Colonic mucosa (tissue), 4 donors: ENCODE measurements around the gene NOPCHAP1. TPM values are rescaled to one million over a fixed set of nuclear protein-coding genes. Genes with fewer than 3 reads are reported as not detected.
"Not testable (repeated sequence)": the region's sequence is repeated elsewhere in the genome, so short reads cannot be mapped to it uniquely, and the experiment has no call there.

Source experiments
- DNase-seq: peaks from one replicate; pipeline ENCODE4 v3.0.0-alpha.2; 2020
- H3K27ac ChIP-seq: fragments of 200-600 bp; one replicate; pipeline ENCODE4 v1.8.0; 2021
- H3K27me3 ChIP-seq: fragments of 200-600 bp; one replicate; pipeline ENCODE4 v1.8.0; 2021
- H3K36me3 ChIP-seq: fragments of 200-600 bp; one replicate; pipeline ENCODE4 v1.8.0; 2021
- H3K4me1 ChIP-seq: fragments of 200-600 bp; one replicate; pipeline ENCODE4 v1.8.0; 2021; ENCODE audit warnings: mild to moderate bottlenecking
- H3K4me3 ChIP-seq: fragments of 200-600 bp; one replicate; pipeline ENCODE4 v1.8.0; 2021
- H3K9ac ChIP-seq, 2 donors: one replicate each; pipeline ENCODE4 v1.7.0; 2013; ENCODE audit warnings: control low read depth in 2 of 2, low read depth in 2 of 2, low read length in 2 of 2
- H3K9me3 ChIP-seq: fragments of 200-600 bp; one replicate; pipeline ENCODE4 v1.8.0; 2021
- intact Hi-C: fragments of 100-400 bp; cut with DNase I; formaldehyde crosslinking; loops from one replicate; pipeline ENCODE4 v1.14.1; 2022
- total RNA-seq, 2 donors: library from RNA; stranded (reverse); fragmentation: NEBNext Ultra II Directional in 1 of 2; extraction: Animal tissue kit (Norgen Biotek cat#: 25700) in 1 of 2; gene quantifications; one replicate each; pipeline ENCODE4 v1.2.1, GENCODE V29; 2021
- TF ChIP-seq, protein P1 (sequence below): fragments of 200-600 bp; IDR thresholded peaks from one replicate; pipeline ENCODE4 v1.8.0; 2022; ENCODE audit warnings: antibody characterized with exemption, mild to moderate bottlenecking
- donor health status: healthy.
- donor health status: DM: no; HTN: no; CAD: no.
- donor health status: DM: no; HTN: no; CAD: no.

NOPCHAP1 gene
- total RNA-seq, 2 donors from 2014 or later = 8.7 to 15.3 TPM

DNA sequence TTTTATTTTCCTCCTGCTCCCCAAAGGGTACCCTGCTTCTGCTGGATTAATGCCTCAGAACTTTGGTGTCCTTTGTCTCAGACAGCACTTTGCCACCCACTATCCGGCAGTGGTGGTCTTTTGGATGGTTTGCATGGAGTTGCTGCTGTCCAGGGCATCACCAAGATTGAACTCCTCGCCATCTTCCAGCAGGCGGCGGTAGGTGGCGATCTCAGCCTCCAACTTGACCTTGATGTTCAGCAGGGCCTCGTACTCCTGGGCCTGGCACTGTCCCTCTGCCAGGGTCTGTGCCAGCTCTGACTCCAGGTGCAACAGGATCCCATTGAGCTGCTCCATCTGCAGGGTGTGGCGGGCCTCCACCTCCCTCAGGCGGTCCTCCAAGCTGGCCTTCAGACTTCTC lies 9.4 kb upstream of the NOPCHAP1 start:
- no peak overlapping the region for H3K27ac ChIP-seq
- no peaks in the 10 kb centered on the region for H3K9me3 ChIP-seq
- H3K36me3 ChIP-seq = no peaks in the 10 kb centered on the region
- TF ChIP-seq, protein P1, sequence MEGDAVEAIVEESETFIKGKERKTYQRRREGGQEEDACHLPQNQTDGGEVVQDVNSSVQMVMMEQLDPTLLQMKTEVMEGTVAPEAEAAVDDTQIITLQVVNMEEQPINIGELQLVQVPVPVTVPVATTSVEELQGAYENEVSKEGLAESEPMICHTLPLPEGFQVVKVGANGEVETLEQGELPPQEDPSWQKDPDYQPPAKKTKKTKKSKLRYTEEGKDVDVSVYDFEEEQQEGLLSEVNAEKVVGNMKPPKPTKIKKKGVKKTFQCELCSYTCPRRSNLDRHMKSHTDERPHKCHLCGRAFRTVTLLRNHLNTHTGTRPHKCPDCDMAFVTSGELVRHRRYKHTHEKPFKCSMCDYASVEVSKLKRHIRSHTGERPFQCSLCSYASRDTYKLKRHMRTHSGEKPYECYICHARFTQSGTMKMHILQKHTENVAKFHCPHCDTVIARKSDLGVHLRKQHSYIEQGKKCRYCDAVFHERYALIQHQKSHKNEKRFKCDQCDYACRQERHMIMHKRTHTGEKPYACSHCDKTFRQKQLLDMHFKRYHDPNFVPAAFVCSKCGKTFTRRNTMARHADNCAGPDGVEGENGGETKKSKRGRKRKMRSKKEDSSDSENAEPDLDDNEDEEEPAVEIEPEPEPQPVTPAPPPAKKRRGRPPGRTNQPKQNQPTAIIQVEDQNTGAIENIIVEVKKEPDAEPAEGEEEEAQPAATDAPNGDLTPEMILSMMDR = no peak
- H3K9ac ChIP-seq = no peak overlapping the region
- intact Hi-C loops = no loop called here
- H3K4me1 ChIP-seq = no peaks in the 10 kb centered on the region
- H3K27me3 ChIP-seq = no peaks in the 10 kb centered on the region
- no peak for DNase-seq
- no peak overlapping the region for H3K4me3 ChIP-seq

DNA sequence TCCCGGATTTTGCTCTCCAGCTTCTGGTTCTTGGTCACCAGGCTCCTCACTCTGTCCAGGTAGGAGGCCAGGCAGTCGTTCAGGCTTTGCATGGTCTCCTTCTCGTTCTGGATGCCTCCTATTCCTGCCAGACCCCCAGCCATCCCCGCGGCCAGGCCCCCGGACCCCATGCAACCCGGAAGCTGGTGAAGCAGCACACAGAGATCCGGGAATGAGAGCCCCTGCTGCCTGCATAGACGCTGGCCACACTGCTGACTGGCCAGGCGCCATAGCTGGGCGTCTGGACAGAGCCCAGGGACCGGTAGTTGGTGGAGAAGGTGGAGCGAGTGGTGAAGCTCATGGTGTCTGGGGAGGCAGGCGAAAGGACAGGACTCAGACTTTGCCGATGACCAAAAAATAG lies 8.4 kb upstream of the NOPCHAP1 start:
- H3K4me3 ChIP-seq, intact Hi-C loops, H3K27ac ChIP-seq, H3K36me3 ChIP-seq, H3K9me3 ChIP-seq, DNase-seq, H3K27me3 ChIP-seq, H3K9ac ChIP-seq, H3K4me1 ChIP-seq: not testable (repeated sequence)

DNA sequence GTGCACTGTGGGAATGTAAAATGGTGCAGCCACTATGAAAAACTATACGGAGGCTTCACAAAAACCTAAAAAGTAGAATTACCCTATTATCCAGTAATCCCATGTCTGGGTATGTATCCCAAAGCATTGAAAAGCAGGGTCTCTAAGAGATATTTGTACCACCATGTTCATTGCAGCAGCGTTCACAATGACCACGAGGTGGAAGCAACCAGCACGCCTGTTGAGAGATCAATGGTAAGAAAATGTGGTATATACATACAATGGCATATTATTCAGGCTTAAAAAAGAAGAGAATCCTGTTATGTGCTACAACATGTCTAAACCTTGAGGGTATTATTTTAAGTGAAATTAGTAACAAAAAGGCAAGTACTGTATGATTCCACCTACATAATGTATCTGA lies 910 bp upstream of the NOPCHAP1 start:
- no peak overlapping the region for H3K9ac ChIP-seq
- H3K36me3 ChIP-seq = no peaks in the 10 kb centered on the region
- intact Hi-C loops = no loop called here
- H3K27me3 ChIP-seq = no peaks in the 10 kb centered on the region
- H3K27ac ChIP-seq = no peak overlapping the region
- no peaks in the 10 kb centered on the region for H3K9me3 ChIP-seq
- H3K4me3 ChIP-seq = no peak overlapping the region
- no peak for DNase-seq
- peaks cover 3% of the 10 kb centered on the region for H3K4me1 ChIP-seq
- TF ChIP-seq, protein P1 = no peak

DNA sequence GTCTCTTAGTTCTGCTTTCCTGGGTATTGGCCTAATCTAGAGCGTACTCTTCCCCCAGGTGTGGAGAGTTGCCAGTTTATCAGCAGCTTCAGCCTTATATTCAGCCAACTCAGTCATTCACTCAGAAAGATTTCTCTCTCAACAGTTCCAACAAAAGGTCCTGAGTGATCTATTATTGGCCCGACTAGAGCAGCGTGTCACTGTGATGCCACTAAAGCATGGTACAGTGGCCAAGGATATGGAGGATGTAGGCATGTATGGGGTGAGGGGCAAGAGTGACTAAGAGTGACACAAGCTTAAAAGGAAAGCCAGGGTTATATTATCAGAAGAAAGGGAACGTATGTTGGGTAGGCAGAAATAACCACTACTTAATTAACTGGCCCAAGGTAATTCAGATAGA lies 4.8 kb downstream of the NOPCHAP1 start:
- Histone ChIP-seq H3K4me1 (peaks cover 3% of the 10 kb centered on the region), H3K4me3 (no peak overlapping the region), H3K27ac (no peak overlapping the region), H3K9me3 (no peaks in the 10 kb centered on the region), H3K36me3 (no peaks in the 10 kb centered on the region), H3K9ac (no peak overlapping the region), H3K27me3 (no peaks in the 10 kb centered on the region)
- DNase-seq = no peak
- intact Hi-C loops = no loop called here
- TF ChIP-seq, protein P1 = no peak

DNA sequence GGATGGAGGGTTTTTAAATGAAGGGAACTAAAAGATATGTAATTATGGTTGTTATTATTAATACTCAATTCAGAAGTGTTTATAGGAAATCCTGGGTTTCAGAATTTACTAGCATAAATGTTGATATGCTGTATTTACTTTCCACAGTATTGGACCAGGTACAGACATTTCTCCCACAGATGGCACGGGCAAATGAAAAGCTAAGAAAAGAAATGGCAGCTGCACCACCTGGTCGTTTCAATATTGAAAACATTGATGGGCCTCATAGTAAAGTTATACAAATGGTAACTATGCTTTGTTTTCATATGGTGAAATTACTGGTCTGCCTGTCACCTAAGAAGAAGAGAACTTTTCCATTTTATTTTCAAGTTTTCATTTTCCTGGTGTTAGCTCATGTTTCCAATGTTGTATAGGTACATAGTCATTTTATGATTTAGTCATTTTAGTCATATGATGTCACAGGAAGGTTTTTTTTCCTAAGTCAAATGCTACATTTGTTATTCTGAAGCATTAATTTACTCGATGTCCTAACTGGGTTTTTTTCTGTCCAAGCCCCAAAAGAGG lies 5.5 kb downstream of the NOPCHAP1 start:
- TF ChIP-seq, protein P1 = no peak
- H3K4me3 ChIP-seq = no peak overlapping the region
- H3K4me1 ChIP-seq = peaks cover 3% of the 10 kb centered on the region
- H3K9ac ChIP-seq = no peak overlapping the region
- no peak overlapping the region for H3K27ac ChIP-seq
- intact Hi-C loops = no loop called here
- no peaks in the 10 kb centered on the region for H3K36me3 ChIP-seq
- H3K27me3 ChIP-seq = no peaks in the 10 kb centered on the region
- DNase-seq = no peak
- H3K9me3 ChIP-seq = no peaks in the 10 kb centered on the region

DNA sequence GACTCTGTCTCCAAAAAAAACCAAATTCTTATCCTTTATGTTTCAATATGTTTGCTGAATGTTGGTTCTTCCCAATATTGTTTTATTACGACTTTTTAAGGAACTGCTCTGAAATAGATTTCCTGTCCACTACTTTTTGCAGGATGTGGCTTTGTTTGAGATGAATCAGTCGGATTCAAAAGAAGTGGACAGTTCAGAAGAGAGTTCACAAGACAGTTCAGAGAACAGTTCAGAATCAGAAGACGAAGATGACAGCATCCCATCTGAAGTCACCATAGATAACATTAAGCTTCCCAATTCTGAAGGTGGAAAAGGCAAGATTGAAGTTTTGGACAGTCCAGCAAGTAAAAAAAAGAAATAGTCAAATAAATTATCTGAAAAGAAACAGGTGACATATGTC lies 8.2 kb downstream of the NOPCHAP1 start:
- Histone ChIP-seq H3K9ac (no peak overlapping the region), H3K4me1 (peaks cover 3% of the 10 kb centered on the region), H3K4me3 (no peak overlapping the region), H3K27me3 (no peaks in the 10 kb centered on the region), H3K27ac (no peak overlapping the region), H3K9me3 (no peaks in the 10 kb centered on the region), H3K36me3 (no peaks in the 10 kb centered on the region)
- intact Hi-C loops = no loop called here
- no peak for DNase-seq
- TF ChIP-seq, protein P1 = no peak
